Neural cell (in vitro differentiated cells): Measurements from ENCODE around the gene ZNF407. TPM values are rescaled to one million over a fixed set of nuclear protein-coding genes. Genes with fewer than 3 reads are reported as not detected.

ENCODE experiments used
- H2AFZ ChIP-seq: fragments of 200-600, 300-800 bp; sonication (generic), shearing (Covaris generic); 2 replicates; pipeline ENCODE4 v1.6.0; 2014; ENCODE audit warnings: low read depth, mild to moderate bottlenecking, antibody characterized with exemption, low read length, moderate library complexity
- H3F3A ChIP-seq: fragments of 200-600 bp; shearing (Covaris generic); 2 replicates; pipeline ENCODE4 v1.6.1; 2016; ENCODE audit warnings: mild to moderate bottlenecking, moderate library complexity, mixed read lengths, antibody characterized with exemption, low read length; ENCODE audit not compliant: insufficient read depth, poor library complexity, severe bottlenecking
- H3K27ac ChIP-seq: fragments of 200-600, 300-800 bp; sonication (generic), shearing (Covaris generic); 2 replicates; pipeline ENCODE4 v1.5.1; 2014; ENCODE audit warnings: mild to moderate bottlenecking, low read length, moderate library complexity
- H3K27me3 ChIP-seq: fragments of 300-800, 200-600 bp; sonication (generic), shearing (Covaris generic); 2 replicates; pipeline ENCODE4 v1.6.0; 2014; ENCODE audit warnings: mild to moderate bottlenecking, low read depth, low read length, moderate library complexity; ENCODE audit not compliant: insufficient read depth
- H3K36me3 ChIP-seq: fragments of 300-800, 200-600 bp; sonication (generic), shearing (Covaris generic); 2 replicates; pipeline ENCODE4 v1.5.1; 2014; ENCODE audit warnings: mild to moderate bottlenecking, antibody characterized with exemption, low read length, moderate library complexity; ENCODE audit not compliant: insufficient read depth
- H3K4me2 ChIP-seq: fragments of 300-800, 200-600 bp; sonication (generic), shearing (Covaris generic); 2 replicates; pipeline ENCODE4 v1.6.0; 2014; ENCODE audit warnings: mild to moderate bottlenecking, low read length
- H3K4me3 ChIP-seq: fragments of 300-800, 200-600 bp; sonication (generic), shearing (Covaris generic); 2 replicates; pipeline ENCODE4 v1.5.1; 2014; ENCODE audit warnings: mild to moderate bottlenecking, low read length, moderate library complexity
- H3K79me2 ChIP-seq: fragments of 200-600 bp; shearing (Covaris generic); replicated peaks from 2 replicates; pipeline ENCODE4 v1.6.0; 2014; ENCODE audit warnings: mild to moderate bottlenecking, low read length, moderate library complexity; ENCODE audit not compliant: insufficient read depth
- H3K9ac ChIP-seq: fragments of 300-800, 200-600 bp; sonication (generic), shearing (Covaris generic); 2 replicates; pipeline ENCODE4 v1.6.1; 2016; ENCODE audit warnings: mild to moderate bottlenecking, low read length, mixed read lengths
- H3K9me2 ChIP-seq: fragments of 200-600 bp; shearing (Covaris generic); 2 replicates; pipeline ENCODE4 v1.6.1; 2016; ENCODE audit warnings: mild to moderate bottlenecking, low read length, mixed read lengths; ENCODE audit not compliant: insufficient read depth
- H3K9me3 ChIP-seq: fragments of 200-600, 300-800 bp; sonication (generic), shearing (Covaris generic); 2 replicates; pipeline ENCODE4 v1.6.1; 2016; ENCODE audit warnings: mild to moderate bottlenecking, mixed run types, low read length, moderate library complexity, mixed read lengths
- H4K20me1 ChIP-seq: fragments of 200-600 bp; shearing (Covaris generic); 2 replicates; pipeline ENCODE4 v1.6.1; 2016; ENCODE audit warnings: mild to moderate bottlenecking, mixed run types; ENCODE audit not compliant: insufficient read depth
- CTCF ChIP-seq: fragments of 450-650 bp; IDR thresholded peaks from 2 replicates; pipeline ENCODE4 v1.5.1; 2014; ENCODE audit warnings: antibody characterized with exemption, mild to moderate bottlenecking, moderate library complexity; ENCODE audit not compliant: poor library complexity, severe bottlenecking
- EP300 ChIP-seq: fragments of 450-650 bp; conservative IDR thresholded peaks from 2 replicates; pipeline ENCODE4 v1.6.1; 2014; ENCODE audit warnings: antibody characterized with exemption, mild to moderate bottlenecking, moderate library complexity; ENCODE audit not compliant: poor library complexity, severe bottlenecking
- EZH2 ChIP-seq: fragments of 200-600, 300-800 bp; shearing (Covaris generic), sonication (generic); IDR thresholded peaks from 2 replicates; pipeline ENCODE4 v1.6.1; 2014; ENCODE audit warnings: antibody characterized with exemption, low read length, borderline replicate concordance, mild to moderate bottlenecking; ENCODE audit not compliant: insufficient read depth, poor library complexity, severe bottlenecking
- MXI1 ChIP-seq: fragments of 450-650 bp; conservative IDR thresholded peaks from 2 replicates; pipeline ENCODE4 v1.6.1; 2014; ENCODE audit warnings: antibody characterized with exemption, mild to moderate bottlenecking; ENCODE audit not compliant: poor library complexity, severe bottlenecking
- POLR2AphosphoS5 ChIP-seq: IDR thresholded peaks from 2 replicates; pipeline ENCODE4 v1.6.1; 2012
- RAD21 ChIP-seq: fragments of 450-650 bp; conservative IDR thresholded peaks from 2 replicates; pipeline ENCODE4 v1.6.1; 2014; ENCODE audit warnings: antibody characterized with exemption, mild to moderate bottlenecking, moderate library complexity
- REST ChIP-seq: IDR thresholded peaks from 2 replicates; pipeline ENCODE4 v1.6.1; 2012; ENCODE audit warnings: borderline replicate concordance
- SMC3 ChIP-seq: fragments of 450-650 bp; conservative IDR thresholded peaks from 2 replicates; pipeline ENCODE4 v1.6.1; 2014; ENCODE audit warnings: antibody characterized with exemption, mild to moderate bottlenecking, moderate library complexity; ENCODE audit not compliant: poor library complexity
- TAF1 ChIP-seq: IDR thresholded peaks from 2 replicates; pipeline ENCODE4 v1.6.1; 2012; ENCODE audit warnings: low read depth
- polyA plus RNA-seq: library from polyadenylated mRNA; depleted of rRNA; stranded (reverse); fragments of >200 nt; gene quantifications from 2 replicates; pipeline ENCODE4 v1.2.3, GENCODE V29; 2014

The ZNF407 gene
- polyA plus RNA-seq, 1 donor from 2014 or later = 2.9 TPM

GRCh38 chr18:75088021-75088506, 490.4 kb downstream of the ZNF407 start:
- Histone ChIP-seq H3K36me3 (no peaks in the 10 kb centered on the region), H3K27me3 (no peaks in the 10 kb centered on the region), H3K9me2 (no peaks in the 10 kb centered on the region), H4K20me1 (no peaks in the 10 kb centered on the region), H3K4me3 (no peak overlapping the region), H3K79me2 (no peaks in the 10 kb centered on the region), H3K4me2 (no peak overlapping the region), H3F3A (no peaks in the 10 kb centered on the region), H3K9me3 (no peaks in the 10 kb centered on the region), H2AFZ (no peak overlapping the region), H3K27ac (no peak overlapping the region), H3K9ac (no peak overlapping the region)
- TF ChIP-seq POLR2AphosphoS5 (no peak), TAF1 (no peak), SMC3 (no peak), RAD21 (no peak), CTCF (no peak), EZH2 (no peak), MXI1 (no peak), REST (no peak), EP300 (no peak)

GRCh38 chr18:75088622-75089211, 491.0 kb downstream of the ZNF407 start:
- TF ChIP-seq TAF1 (no peak), EP300 (no peak), POLR2AphosphoS5 (no peak), REST (no peak), EZH2 (no peak), SMC3 (no peak), RAD21 (no peak), MXI1 (no peak), CTCF (no peak)
- H3K27me3 ChIP-seq = no peaks in the 10 kb centered on the region
- no peaks in the 10 kb centered on the region for H3F3A ChIP-seq
- no peak overlapping the region for H3K27ac ChIP-seq
- no peak overlapping the region for H3K4me3 ChIP-seq
- H3K4me2 ChIP-seq = no peak overlapping the region
- no peak overlapping the region for H2AFZ ChIP-seq
- H3K9ac ChIP-seq = no peak overlapping the region
- H3K79me2 ChIP-seq = no peaks in the 10 kb centered on the region
- no peaks in the 10 kb centered on the region for H3K36me3 ChIP-seq
- no peaks in the 10 kb centered on the region for H3K9me3 ChIP-seq
- no peaks in the 10 kb centered on the region for H4K20me1 ChIP-seq
- H3K9me2 ChIP-seq = no peaks in the 10 kb centered on the region
